Choroid plexus epithelial cell (primary cell): Measurements from ENCODE around the gene ITPK1.
A peak's percentile ranks its signal among the peaks of the same experiment; 100 is the strongest.
"Not testable (repeated sequence)": the region's sequence is repeated elsewhere in the genome, so short reads cannot be mapped to it uniquely, and the experiment has no call there.

Experiments
- DNase-seq: peaks from one replicate; pipeline ENCODE4 v3.0.0-alpha.2; 2010; ENCODE audit warnings: low read depth
- H3K4me3 ChIP-seq: 2 replicates; pipeline ENCODE4 v1.5.1; 2011; ENCODE audit warnings: low read depth, mild to moderate bottlenecking, control low read depth, low read length, moderate library complexity
- CTCF ChIP-seq: conservative IDR thresholded peaks from 2 replicates; pipeline ENCODE4 v1.5.1; 2011; ENCODE audit warnings: low read depth, mild to moderate bottlenecking, control low read depth, inconsistent platforms, low read length, moderate library complexity

The ITPK1 gene

GRCh38 chr14:93115821-93116675 is at the start of gene ITPK1:
Gene ITPK1 (minus strand): TSS chr14:93115925. CDS start chr14:93115163, 762 bp downstream.
- H3K4me3 ChIP-seq, result peak within 1 kb of the TSS; percentile 66
- TF ChIP-seq CTCF, result peak; percentile 3
- peak; percentile 42 for DNase-seq

GRCh38 chr14:93163564-93163963 is 47.8 kb upstream of the ITPK1 start:
- no peak overlapping the region for H3K4me3 ChIP-seq
- TF ChIP-seq CTCF, result no peak
- no peak for DNase-seq

- no peak for DNase-seq
- no peak for TF ChIP-seq CTCF
- H3K4me3 ChIP-seq, result no peak overlapping the region
Measured at GRCh38 chr14:93161411-93161940, 45.8 kb upstream of the ITPK1 start.

- no peak overlapping the region for H3K4me3 ChIP-seq
- TF ChIP-seq CTCF, result peak; percentile 66
- peak; percentile 43 for DNase-seq
Measured at GRCh38 chr14:93160353-93160801, 44.7 kb upstream of the ITPK1 start.

GRCh38 chr14:93159625-93160352 is 44.1 kb upstream of the ITPK1 start:
- H3K4me3 ChIP-seq, DNase-seq: not testable (repeated sequence)

GRCh38 chr14:93158349-93158748 is 42.6 kb upstream of the ITPK1 start:
- H3K4me3 ChIP-seq, result not testable (repeated sequence)

GRCh38 chr14:93156693-93157369 is 41.1 kb upstream of the ITPK1 start:
- no peak for DNase-seq
- TF ChIP-seq CTCF, result no peak
- no peak overlapping the region for H3K4me3 ChIP-seq

More at GRCh38 chr14:93158349-93158748, 42.6 kb upstream of the ITPK1 start:
- not testable (repeated sequence) for DNase-seq
